ENCODE results near the gene SYNE1.
"Not testable (repeated sequence)": the region's sequence is repeated elsewhere in the genome, so short reads cannot be mapped to it uniquely, and the experiment has no call there.

Gene SYNE1

GRCh38 chr6:152098683-152099082 lies 538.5 kb downstream of the SYNE1 start:
- DNase-seq (ENCODE audit: low read depth): no peak

DNA sequence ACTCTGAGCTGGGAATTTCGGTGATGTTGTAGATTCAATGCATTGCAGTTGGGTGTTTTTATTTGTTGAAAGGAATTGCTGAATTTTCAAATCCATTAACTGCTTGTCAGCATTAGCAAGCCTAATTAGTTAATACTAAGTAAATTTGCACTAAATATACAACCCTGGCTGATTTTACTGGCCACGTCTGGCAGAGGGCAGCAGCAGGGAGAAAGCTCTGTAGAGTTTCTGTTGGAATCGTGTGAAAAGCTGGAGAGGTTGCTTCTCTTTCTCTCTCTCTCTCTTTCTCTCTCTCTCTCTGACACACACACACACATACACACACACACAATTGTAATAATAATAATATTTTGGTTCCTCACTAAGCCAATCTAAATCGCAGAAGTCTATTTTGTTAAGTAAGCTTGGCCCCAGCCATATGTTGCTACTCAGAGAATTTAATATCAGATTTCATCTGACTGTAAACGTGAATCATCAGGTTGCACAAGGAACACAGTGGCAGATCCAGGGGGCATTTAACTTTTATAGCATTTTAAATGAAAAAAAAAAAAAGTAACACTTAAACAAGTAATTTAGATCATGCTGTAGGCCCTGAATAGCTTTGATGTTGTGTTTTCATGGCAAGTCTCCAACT lies 540.2 kb downstream of the SYNE1 start:
- DNase-seq (ENCODE audit: low read depth): peak; percentile 68

- DNase-seq (ENCODE audit: low read depth): peak; percentile 98
These were observed 542.1 kb downstream of the SYNE1 start for GRCh38 chr6:152094992-152095592.

DNA sequence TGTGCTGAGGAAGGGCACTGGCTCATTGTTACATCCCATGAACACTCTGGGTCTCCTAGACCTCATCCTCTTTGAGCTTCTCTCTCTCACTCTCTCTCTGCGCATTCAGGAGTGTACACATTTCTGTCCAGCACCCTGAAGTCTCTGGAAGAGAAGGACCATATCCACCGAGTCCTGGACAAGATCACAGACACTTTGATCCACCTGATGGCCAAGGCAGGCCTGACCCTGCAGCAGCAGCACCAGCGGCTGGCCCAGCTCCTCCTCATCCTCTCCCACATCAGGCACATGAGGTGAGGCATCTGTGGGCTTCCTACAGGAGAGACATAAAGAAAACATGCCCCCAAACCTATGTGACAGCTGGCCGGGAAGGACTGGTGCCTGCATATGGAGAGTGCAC lies 542.9 kb downstream of the SYNE1 start:
- no peak for DNase-seq (ENCODE audit: low read depth)

DNA sequence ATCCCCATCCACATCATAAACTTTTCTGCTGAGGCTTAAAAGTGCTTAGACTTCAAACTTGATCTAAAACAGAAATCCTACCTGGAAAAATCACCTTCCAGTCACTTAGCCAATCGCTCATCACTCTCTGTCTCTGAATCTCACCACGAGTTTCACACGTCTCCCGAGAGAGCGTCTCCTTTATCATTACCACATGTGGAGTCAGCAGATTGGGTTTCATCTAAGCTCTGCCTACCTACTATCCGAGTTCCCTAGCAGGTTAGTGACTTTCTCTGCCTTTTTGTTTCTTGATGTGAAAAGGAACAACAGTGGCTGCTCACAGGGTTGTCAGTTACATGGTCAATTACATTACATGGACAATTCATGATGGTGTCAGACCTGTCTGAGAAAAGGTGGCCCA lies 543.5 kb downstream of the SYNE1 start:
- DNase-seq (ENCODE audit: low read depth): no peak

- no peak for DNase-seq (ENCODE audit: low read depth)
These were observed 545.3 kb downstream of the SYNE1 start for GRCh38 chr6:152091851-152092341.

DNA sequence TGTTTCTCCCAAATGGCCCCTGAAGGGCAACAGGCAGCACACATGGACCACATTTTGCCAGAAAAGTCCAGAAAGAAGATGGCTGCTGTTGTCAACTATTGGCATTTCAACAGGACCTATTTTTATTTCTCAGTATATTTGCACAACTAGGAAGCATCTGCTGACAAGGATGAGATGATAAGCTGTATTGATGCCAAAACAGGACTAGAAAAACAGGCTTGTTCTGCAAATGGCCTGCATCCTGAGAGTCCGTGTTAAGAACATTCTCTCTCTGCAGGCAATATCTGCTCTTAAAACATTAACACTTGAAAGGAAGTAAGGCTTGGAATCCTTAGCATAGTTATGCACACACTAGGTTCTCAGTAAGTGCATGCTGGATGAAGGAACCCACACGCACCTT lies 546.0 kb downstream of the SYNE1 start:
- no peak for DNase-seq (ENCODE audit: low read depth)

DNA sequence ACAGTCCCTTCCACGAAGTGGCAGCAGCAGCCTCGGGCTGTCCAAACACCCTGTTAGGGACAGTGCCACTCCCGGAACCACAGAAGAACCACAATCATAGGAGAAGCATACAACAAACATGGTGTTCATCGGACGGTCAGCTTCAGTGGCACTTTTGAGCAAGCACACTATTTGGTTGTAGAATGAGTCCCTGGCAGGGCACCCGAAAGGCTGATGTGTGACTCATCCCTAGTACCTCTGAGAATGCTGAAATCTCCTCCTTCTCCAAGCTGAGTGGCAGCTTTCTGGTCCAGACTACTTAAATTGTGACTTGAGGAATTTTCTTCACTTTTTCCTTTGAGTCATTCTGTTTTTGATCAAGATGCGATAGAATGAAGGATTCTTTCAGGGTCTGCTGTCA lies 547.2 kb downstream of the SYNE1 start:
- no peak for DNase-seq (ENCODE audit: low read depth)

GRCh38 chr6:152087701-152088100 lies 549.5 kb downstream of the SYNE1 start:
- DNase-seq (ENCODE audit: low read depth): no peak

DNA sequence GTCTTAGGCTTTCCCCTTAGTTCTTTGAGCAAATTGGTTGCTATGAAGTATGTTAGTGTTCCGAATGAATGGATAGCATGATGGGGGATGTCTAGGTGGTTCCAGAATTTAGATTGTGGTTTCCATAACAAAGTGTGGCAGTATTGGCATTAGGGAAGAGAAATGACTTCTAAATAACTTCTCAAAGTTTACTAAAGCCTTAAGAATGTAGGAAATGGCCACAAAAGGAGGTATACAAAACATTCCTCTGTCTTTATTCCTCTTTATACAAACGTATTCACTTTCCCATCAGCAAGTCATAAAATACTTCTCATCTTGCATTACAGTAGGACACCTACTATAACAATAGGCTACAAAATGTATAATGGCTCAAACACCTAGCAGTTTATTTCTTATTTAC lies 550.1 kb downstream of the SYNE1 start:
- no peak for DNase-seq (ENCODE audit: low read depth)

DNA sequence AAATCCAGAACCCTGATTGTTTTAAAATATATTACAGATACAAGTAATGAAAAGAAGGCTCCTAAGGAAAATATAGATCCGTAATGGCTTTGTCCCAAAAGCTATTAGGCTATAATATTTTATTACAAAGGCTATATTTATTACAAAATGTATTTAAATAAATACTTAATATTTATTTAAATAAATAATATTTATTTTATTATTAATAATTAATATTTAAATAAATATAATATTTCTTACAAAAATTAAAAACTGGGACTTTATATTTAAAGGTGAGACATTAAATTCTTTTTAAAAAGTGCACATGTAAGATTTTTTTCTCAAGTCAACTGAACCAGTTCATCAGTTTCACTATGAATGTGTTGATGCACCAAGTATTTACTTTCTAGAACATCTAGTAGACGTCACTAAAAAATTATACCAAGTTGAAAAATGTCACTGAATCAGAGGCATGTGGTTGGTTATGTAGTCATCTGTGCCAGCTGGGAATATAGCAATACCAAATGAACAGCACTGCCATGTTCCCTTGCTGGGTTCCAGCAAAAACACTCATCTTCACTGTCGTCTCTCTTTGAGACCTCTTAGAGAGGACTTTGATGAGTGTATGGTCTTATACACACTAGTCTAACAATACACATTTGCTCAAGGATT lies 550.8 kb downstream of the SYNE1 start:
- no peak for DNase-seq (ENCODE audit: low read depth)

DNA sequence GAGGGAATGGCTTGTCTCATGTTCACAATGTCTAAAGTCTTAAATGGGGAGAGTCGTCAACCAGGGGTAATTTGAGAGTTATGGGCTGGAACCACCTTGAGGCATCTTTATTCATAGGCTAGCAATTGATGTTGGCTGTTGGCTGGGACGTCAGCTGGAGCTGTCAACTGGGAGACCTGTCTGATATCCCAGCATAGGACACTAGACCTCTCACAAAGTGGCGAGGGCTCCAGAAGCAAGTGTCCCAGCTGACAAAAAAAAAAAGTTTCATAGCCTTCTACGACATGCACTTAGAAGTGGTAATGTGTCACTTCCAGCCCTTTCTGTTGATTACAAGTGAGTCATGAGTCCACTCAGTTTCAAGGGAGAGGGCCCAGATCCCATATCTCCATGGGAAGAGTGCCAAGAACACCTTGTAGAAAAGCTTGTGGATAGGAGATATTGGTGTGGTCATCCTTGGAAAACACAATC lies 551.7 kb downstream of the SYNE1 start:
- no peak for DNase-seq (ENCODE audit: low read depth)

DNA sequence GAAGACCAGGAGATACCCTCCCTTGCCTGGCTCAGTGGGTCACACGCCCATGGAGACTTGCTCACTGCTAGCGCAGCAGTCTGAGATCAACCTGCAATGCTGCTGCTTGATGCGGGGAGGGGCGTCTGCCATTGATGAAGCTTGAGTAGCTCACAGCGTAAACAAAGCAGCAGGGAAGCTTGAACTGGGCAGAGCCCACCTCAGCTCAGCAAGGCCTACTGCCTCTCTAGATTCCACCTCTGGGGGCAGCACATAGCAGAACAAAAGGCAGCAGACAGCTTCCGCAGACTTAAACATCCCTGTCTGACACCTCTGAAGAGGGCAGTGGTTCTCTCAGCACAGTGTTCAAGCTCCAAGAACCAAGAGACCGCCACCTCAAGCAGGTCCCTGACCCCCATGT lies 558.4 kb downstream of the SYNE1 start:
- no peak for DNase-seq (ENCODE audit: low read depth)

DNA sequence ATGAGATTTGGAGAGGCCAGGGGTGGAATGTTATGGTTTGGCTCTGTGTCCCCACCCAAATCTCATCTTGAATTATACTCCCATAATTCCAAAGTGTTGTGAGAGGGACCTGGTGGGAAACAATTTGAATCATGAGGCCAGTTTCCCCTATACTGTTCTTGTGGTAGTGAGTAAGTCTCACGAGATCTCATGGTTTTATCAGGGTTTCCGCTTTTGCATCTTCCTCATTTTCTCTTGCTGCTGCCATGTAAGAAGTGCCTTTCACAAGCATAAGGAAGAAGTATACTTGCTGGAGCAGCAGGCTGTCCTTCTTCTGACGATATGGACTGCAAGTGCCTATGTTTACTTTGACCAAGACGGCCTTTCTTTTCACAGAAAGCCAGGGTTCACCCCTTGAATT lies 559.2 kb downstream of the SYNE1 start:
- DNase-seq (ENCODE audit: low read depth): no peak

DNA sequence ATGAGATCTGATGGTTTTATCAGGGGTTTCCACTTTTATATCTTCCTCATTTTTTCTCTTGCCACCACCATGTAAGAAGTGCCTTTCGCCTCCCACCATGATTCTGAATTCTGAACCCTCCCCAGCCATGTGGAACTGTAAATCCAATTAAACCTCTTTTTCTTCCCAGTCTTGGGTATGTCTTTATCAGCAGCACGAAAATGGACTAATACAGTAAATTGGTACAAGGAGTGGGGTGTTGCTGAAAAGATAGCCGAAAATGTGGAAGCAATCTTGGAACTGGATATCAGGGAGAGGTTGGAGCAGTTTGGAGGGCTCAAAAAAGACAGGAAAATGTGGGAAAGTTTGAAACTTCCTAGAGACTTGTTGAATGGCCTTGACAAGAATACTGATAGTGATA lies 560.9 kb downstream of the SYNE1 start:
- not testable (repeated sequence) for DNase-seq (ENCODE audit: low read depth)

DNA sequence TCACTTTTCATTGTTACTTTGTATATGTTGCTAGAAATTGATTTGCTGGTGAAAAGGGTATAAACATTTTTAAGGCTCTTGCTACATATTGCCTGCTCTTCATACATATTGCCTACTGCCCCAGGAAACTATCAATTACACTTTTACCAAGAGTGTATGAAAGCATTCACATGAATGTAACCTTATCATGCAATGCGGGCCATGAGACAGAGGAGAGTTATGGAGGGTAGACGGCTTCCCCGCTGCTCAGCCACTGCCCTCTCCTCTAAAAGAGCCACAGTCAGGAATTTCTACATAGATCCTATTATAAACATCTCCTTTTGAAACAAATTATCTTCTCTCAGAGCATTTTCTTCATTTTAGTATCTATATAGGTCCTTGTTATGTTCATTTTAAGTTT lies 565.3 kb downstream of the SYNE1 start:
- DNase-seq (ENCODE audit: low read depth): no peak
